GM04503 (cell line): ENCODE data around the gene UTP25.
A peak's percentile ranks its signal among the peaks of the same experiment; 100 is the strongest.
"Not testable (repeated sequence)": the region's sequence is repeated elsewhere in the genome, so short reads cannot be mapped to it uniquely, and the experiment has no call there.

Source experiments
- DNase-seq: peaks from one replicate; pipeline ENCODE4 v3.0.0-alpha.2; 2012; ENCODE audit warnings: low read depth

The UTP25 gene

GRCh38 chr1:209895709-209896108 is 67.9 kb downstream of the UTP25 start:
- DNase-seq: peak; percentile 50

GRCh38 chr1:209896346-209896745 is 68.6 kb downstream of the UTP25 start:
- DNase-seq: no peak

- DNase-seq: not testable (repeated sequence)
Measured at GRCh38 chr1:209898271-209898670, 70.5 kb downstream of the UTP25 start.

GRCh38 chr1:209898851-209899250 is 71.1 kb downstream of the UTP25 start:
- DNase-seq: not testable (repeated sequence)

GRCh38 chr1:209899948-209900347 is 72.2 kb downstream of the UTP25 start:
- no peak for DNase-seq

GRCh38 chr1:209900734-209901133 is 73.0 kb downstream of the UTP25 start:
- no peak for DNase-seq

GRCh38 chr1:209901211-209901610 is 73.4 kb downstream of the UTP25 start:
- no peak for DNase-seq

GRCh38 chr1:209904774-209905173 is 77.0 kb downstream of the UTP25 start:
- not testable (repeated sequence) for DNase-seq
